Breast epithelium (tissue), 4 donors: ENCODE results near the gene UBE3B. TPM values are rescaled to one million over a fixed set of nuclear protein-coding genes. Genes with fewer than 3 reads are reported as not detected.

Experiments used
- DNase-seq, 2 donors: peaks; one replicate each; pipeline ENCODE4 v3.0.0-alpha.2; 2019; ENCODE audit warnings: low spot score in 2 of 2
- H3K27ac ChIP-seq, 2 donors: fragments of 200-600 bp; sonication (generic) in 1 of 2; one replicate each; pipeline ENCODE4 v1.5.1; 2016 to 2019; ENCODE audit warnings: mild to moderate bottlenecking in 1 of 2
- H3K27me3 ChIP-seq, 2 donors: fragments of 200-600 bp; sonication (generic) in 1 of 2; one replicate each; pipeline versions ENCODE4 v1.5.1 to v1.6.0; 2017 to 2019; ENCODE audit warnings: control low read depth in 1 of 2, mild to moderate bottlenecking in 1 of 2
- H3K36me3 ChIP-seq: fragments of 200-600 bp; one replicate; pipeline ENCODE4 v1.5.1; 2019
- H3K4me1 ChIP-seq, 2 donors: fragments of 200-600 bp; sonication (generic); one replicate each; pipeline ENCODE4 v1.5.1; 2016 to 2019; ENCODE audit warnings: control low read depth in 1 of 2
- H3K4me3 ChIP-seq, 3 donors: fragments of 200-600 bp; sonication (generic); 1 replicate in 2 of 3; 2 replicates in 1 of 3; pipeline ENCODE4 v1.5.1; 2016 to 2019; ENCODE audit warnings: mild to moderate bottlenecking in 3 of 3, moderate library complexity in 2 of 3
- H3K9me3 ChIP-seq, 2 donors: fragments of 200-600 bp; sonication (generic) in 1 of 2; one replicate each; pipeline ENCODE4 v1.5.1; 2016 to 2019; ENCODE audit warnings: control low read depth in 1 of 2
- CTCF ChIP-seq, 3 donors: fragments of 450-650 bp; IDR thresholded peaks; one replicate each; pipeline ENCODE4 v1.5.1; 2016 to 2017; ENCODE audit warnings: antibody characterized with exemption in 3 of 3, mild to moderate bottlenecking in 3 of 3, moderate library complexity in 3 of 3
- POLR2A ChIP-seq: fragments of 450-650 bp; IDR thresholded peaks from one replicate; pipeline ENCODE4 v1.6.1; 2016; ENCODE audit warnings: antibody characterized with exemption, mild to moderate bottlenecking, moderate library complexity
- POLR2AphosphoS5 ChIP-seq, 3 donors: sonication (generic); formaldehyde crosslinking; IDR thresholded peaks; one replicate each; pipeline ENCODE4 v1.6.1; 2017; ENCODE audit warnings: antibody characterized with exemption in 3 of 3
- intact Hi-C: fragments of 100-400 bp; cut with DNase I; formaldehyde crosslinking; loops from one replicate; pipeline ENCODE4 v1.15.1; 2023; ENCODE audit warnings: low total_unique reads
- total RNA-seq, 3 donors: library from RNA; depleted of rRNA; stranded (reverse); fragments of >200 nt; gene quantifications; one replicate each; pipeline ENCODE4 v1.1.0, GENCODE V29; 2016

UBE3B gene
- total RNA-seq, 3 donors from 2014 or later: 34.7 to 54.7 (median 47.7) TPM

GRCh38 chr12:109444259-109444658 lies 33.2 kb upstream of the UBE3B start:
- Histone ChIP-seq H3K36me3 (no peaks in the 10 kb centered on the region), H3K27me3 (no peaks in the 10 kb centered on the region), H3K27ac (peak overlapping the region; percentile 17 to 67), H3K4me1 (peaks cover 0 to 2% of the 10 kb centered on the region in 2 donors), H3K9me3 (no peaks in the 10 kb centered on the region), H3K4me3 (no peak overlapping the region)
- DNase-seq: no peak
- intact Hi-C loops: no loop called here
- TF ChIP-seq POLR2A: no peak
- TF ChIP-seq CTCF (IDR thresholded peaks at IDR 0.05): no peak
- TF ChIP-seq POLR2AphosphoS5 (IDR thresholded peaks at IDR 0.05): no peak

GRCh38 chr12:109445191-109445609 lies 32.2 kb upstream of the UBE3B start:
- TF ChIP-seq POLR2AphosphoS5 (IDR thresholded peaks at IDR 0.05): no peak
- TF ChIP-seq POLR2A: no peak
- TF ChIP-seq CTCF (IDR thresholded peaks at IDR 0.05): no peak
- Histone ChIP-seq H3K4me3 (no peak overlapping the region), H3K36me3 (no peaks in the 10 kb centered on the region), H3K27me3 (no peaks in the 10 kb centered on the region), H3K9me3 (no peaks in the 10 kb centered on the region), H3K4me1 (peaks cover 0 to 2% of the 10 kb centered on the region in 2 donors), H3K27ac (peak overlapping the region in 1 of 2 donors; percentile 67)
- intact Hi-C loops: no loop called here
- no peak for DNase-seq

GRCh38 chr12:109446869-109447268 lies 30.6 kb upstream of the UBE3B start:
- Histone ChIP-seq H3K36me3 (no peaks in the 10 kb centered on the region), H3K27ac (peak overlapping the region in 1 of 2 donors; percentile 6), H3K9me3 (no peaks in the 10 kb centered on the region), H3K27me3 (no peaks in the 10 kb centered on the region), H3K4me1 (no peaks in the 10 kb centered on the region), H3K4me3 (no peak overlapping the region)
- intact Hi-C loops: no loop called here
- TF ChIP-seq POLR2AphosphoS5 (IDR thresholded peaks at IDR 0.05) (no peak), CTCF (IDR thresholded peaks at IDR 0.05) (no peak)
- no peak for DNase-seq

GRCh38 chr12:109447482-109447881 lies 30.0 kb upstream of the UBE3B start:
- Histone ChIP-seq H3K27ac (no peak overlapping the region), H3K36me3 (no peaks in the 10 kb centered on the region), H3K27me3 (no peaks in the 10 kb centered on the region), H3K4me1 (no peaks in the 10 kb centered on the region), H3K4me3 (no peak overlapping the region), H3K9me3 (no peaks in the 10 kb centered on the region)
- intact Hi-C loops: no loop called here
- no peak for TF ChIP-seq CTCF (IDR thresholded peaks at IDR 0.05)
- TF ChIP-seq POLR2A: no peak
- TF ChIP-seq POLR2AphosphoS5 (IDR thresholded peaks at IDR 0.05): no peak
- DNase-seq: no peak

GRCh38 chr12:109448272-109448671 lies 29.2 kb upstream of the UBE3B start:
- Histone ChIP-seq H3K4me3 (no peak overlapping the region), H3K27ac (no peak overlapping the region), H3K27me3 (no peaks in the 10 kb centered on the region), H3K4me1 (no peaks in the 10 kb centered on the region), H3K36me3 (no peaks in the 10 kb centered on the region), H3K9me3 (no peaks in the 10 kb centered on the region)
- intact Hi-C loops: no loop called here
- no peak for DNase-seq
- no peak for TF ChIP-seq POLR2AphosphoS5 (IDR thresholded peaks at IDR 0.05)
- no peak for TF ChIP-seq CTCF (IDR thresholded peaks at IDR 0.05)
- no peak for TF ChIP-seq POLR2A
